Measurements from ENCODE around the gene NR2C1. TPM values are rescaled to one million over a fixed set of nuclear protein-coding genes. Genes with fewer than 3 reads are reported as not detected.
A peak's percentile ranks its signal among the peaks of the same experiment; 100 is the strongest.

NR2C1 gene
- total and polyA plus RNA-seq, 9 of the 15 experiments (the other 6 are each of a cell fraction or from before 2014, with no cell fraction given): 8.5 to 42.4 (median 35.6) TPM

GRCh38 chr12:95072900-95073697, at the start of gene NR2C1 (continued):
- TF ChIP-seq MTF1 (CRISPR knock-in tag; IDR thresholded peaks at IDR 0.05; ENCODE audit: borderline replicate concordance) (no peak), MECOM (CRISPR knock-in tag; IDR thresholded peaks at IDR 0.05) (no peak), PHTF2 (CRISPR knock-in tag; IDR thresholded peaks at IDR 0.05) (no peak), LEF1 (IDR thresholded peaks at IDR 0.05) (peak; percentile 26; the same call in 1 of the 2 replicates), TEAD1 (CRISPR knock-in tag; IDR thresholded peaks at IDR 0.05) (peak in 1 of 2 experiments; percentile 77; a peak in 1 of 4 replicates), TSC22D4 (tag; IDR thresholded peaks at IDR 0.05) (no peak), DPF2 (IDR thresholded peaks at IDR 0.05) (no peak), FOXA3 (CRISPR knock-in tag; conservative IDR thresholded peaks at IDR 0.05 in 1 of 2, IDR thresholded peaks at IDR 0.05 in 1 of 2) (no peak), SAFB (IDR thresholded peaks at IDR 0.05; ENCODE audit: borderline replicate concordance, low read depth, low read length) (0 out of 2 replicates have a peak, but pooled peaks have one; percentile 21), TOE1 (IDR thresholded peaks at IDR 0.05; ENCODE audit: borderline replicate concordance) (peak; percentile 55; the same call in 1 of the 2 replicates), TOE1 (CRISPR knock-in tag; IDR thresholded peaks at IDR 0.05; ENCODE audit: borderline replicate concordance, low read depth) (peak; percentile 26; the same call in 1 of the 2 replicates), MCM2 (IDR thresholded peaks at IDR 0.05; ENCODE audit: low read depth) (no peak), KHSRP (IDR thresholded peaks at IDR 0.05) (no peak), HES1 (IDR thresholded peaks at IDR 0.05; ENCODE audit: low read depth) (no peak)
- TF ChIP-seq, protein P1, sequence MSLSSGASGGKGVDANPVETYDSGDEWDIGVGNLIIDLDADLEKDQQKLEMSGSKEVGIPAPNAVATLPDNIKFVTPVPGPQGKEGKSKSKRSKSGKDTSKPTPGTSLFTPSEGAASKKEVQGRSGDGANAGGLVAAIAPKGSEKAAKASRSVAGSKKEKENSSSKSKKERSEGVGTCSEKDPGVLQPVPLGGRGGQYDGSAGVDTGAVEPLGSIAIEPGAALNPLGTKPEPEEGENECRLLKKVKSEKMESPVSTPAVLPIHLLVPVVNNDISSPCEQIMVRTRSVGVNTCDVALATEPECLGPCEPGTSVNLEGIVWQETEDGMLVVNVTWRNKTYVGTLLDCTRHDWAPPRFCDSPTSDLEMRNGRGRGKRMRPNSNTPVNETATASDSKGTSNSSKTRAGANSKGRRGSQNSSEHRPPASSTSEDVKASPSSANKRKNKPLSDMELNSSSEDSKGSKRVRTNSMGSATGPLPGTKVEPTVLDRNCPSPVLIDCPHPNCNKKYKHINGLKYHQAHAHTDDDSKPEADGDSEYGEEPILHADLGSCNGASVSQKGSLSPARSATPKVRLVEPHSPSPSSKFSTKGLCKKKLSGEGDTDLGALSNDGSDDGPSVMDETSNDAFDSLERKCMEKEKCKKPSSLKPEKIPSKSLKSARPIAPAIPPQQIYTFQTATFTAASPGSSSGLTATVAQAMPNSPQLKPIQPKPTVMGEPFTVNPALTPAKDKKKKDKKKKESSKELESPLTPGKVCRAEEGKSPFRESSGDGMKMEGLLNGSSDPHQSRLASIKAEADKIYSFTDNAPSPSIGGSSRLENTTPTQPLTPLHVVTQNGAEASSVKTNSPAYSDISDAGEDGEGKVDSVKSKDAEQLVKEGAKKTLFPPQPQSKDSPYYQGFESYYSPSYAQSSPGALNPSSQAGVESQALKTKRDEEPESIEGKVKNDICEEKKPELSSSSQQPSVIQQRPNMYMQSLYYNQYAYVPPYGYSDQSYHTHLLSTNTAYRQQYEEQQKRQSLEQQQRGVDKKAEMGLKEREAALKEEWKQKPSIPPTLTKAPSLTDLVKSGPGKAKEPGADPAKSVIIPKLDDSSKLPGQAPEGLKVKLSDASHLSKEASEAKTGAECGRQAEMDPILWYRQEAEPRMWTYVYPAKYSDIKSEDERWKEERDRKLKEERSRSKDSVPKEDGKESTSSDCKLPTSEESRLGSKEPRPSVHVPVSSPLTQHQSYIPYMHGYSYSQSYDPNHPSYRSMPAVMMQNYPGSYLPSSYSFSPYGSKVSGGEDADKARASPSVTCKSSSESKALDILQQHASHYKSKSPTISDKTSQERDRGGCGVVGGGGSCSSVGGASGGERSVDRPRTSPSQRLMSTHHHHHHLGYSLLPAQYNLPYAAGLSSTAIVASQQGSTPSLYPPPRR (CRISPR knock-in tag; IDR thresholded peaks at IDR 0.05; ENCODE audit: borderline replicate concordance): peak; percentile 78; the same call in 1 of the 2 replicates
- TF ChIP-seq, protein P2, sequence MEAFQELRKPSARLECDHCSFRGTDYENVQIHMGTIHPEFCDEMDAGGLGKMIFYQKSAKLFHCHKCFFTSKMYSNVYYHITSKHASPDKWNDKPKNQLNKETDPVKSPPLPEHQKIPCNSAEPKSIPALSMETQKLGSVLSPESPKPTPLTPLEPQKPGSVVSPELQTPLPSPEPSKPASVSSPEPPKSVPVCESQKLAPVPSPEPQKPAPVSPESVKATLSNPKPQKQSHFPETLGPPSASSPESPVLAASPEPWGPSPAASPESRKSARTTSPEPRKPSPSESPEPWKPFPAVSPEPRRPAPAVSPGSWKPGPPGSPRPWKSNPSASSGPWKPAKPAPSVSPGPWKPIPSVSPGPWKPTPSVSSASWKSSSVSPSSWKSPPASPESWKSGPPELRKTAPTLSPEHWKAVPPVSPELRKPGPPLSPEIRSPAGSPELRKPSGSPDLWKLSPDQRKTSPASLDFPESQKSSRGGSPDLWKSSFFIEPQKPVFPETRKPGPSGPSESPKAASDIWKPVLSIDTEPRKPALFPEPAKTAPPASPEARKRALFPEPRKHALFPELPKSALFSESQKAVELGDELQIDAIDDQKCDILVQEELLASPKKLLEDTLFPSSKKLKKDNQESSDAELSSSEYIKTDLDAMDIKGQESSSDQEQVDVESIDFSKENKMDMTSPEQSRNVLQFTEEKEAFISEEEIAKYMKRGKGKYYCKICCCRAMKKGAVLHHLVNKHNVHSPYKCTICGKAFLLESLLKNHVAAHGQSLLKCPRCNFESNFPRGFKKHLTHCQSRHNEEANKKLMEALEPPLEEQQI (IDR thresholded peaks at IDR 0.05): 0 out of 2 replicates have a peak, but pooled peaks have one; percentile 83
- TF ChIP-seq, protein P3, sequence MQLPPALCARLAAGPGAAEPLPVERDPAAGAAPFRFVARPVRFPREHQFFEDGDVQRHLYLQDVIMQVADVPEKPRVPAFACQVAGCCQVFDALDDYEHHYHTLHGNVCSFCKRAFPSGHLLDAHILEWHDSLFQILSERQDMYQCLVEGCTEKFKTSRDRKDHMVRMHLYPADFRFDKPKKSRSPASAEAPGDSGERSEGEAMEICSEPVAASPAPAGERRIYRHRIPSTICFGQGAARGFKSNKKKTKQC (CRISPR knock-in tag; IDR thresholded peaks at IDR 0.05): no peak

Measured in K562 (cell line).